Endothelial cell of umbilical vein (primary cell): ENCODE results near the gene CXCR3. TPM values are rescaled to one million over a fixed set of nuclear protein-coding genes. Genes with fewer than 3 reads are reported as not detected.
A peak's percentile ranks its signal among the peaks of the same experiment; 100 is the strongest.

Experiments
- BruUV-seq: library from RNA; stranded (reverse); fragments of 400-500 nt; replicated peaks from 2 replicates; lab custom pipeline; 2021; lab: Mats Ljungman, UMichigan
- CTCF ChIA-PET: fragments of 300-600, 350-600 bp; sonication (Branson Sonifier 250); formaldehyde crosslinking; loops from one replicate; lab custom pipeline; 2021; ENCODE audit warnings: antibody characterized with exemption, inconsistent platforms; lab: Charles Lee
- POLR2A ChIA-PET: fragments of 300-600, 350-600 bp; sonication (Branson Sonifier 250); formaldehyde crosslinking; loops from one replicate; lab custom pipeline; 2021; ENCODE audit warnings: antibody characterized with exemption, inconsistent platforms; lab: Charles Lee
- DNase-seq: peaks from one replicate; pipeline ENCODE4 v3.0.0-alpha.2; 2011; ENCODE audit warnings: low read depth, low spot score
- FAIRE-seq: peaks from 2 replicates; lab custom pipeline; 2011; peaks lifted over from hg19 to GRCh38; lab: Jason Lieb, UNC
- H2AFZ ChIP-seq: 2 replicates; pipeline ENCODE4 v1.6.0; 2012; ENCODE audit warnings: low read depth, low read length, control low read depth, inconsistent platforms
- H3K27ac ChIP-seq: 2 replicates; pipeline ENCODE4 v1.5.1; 2011; ENCODE audit warnings: low read depth, mild to moderate bottlenecking, control low read depth, low read length, moderate library complexity; ENCODE audit not compliant: insufficient read depth
- H3K27me3 ChIP-seq, 2 experiments: 2 replicates each; pipeline versions ENCODE4 v1.6.0 to v1.6.1; 2011; ENCODE audit warnings: low read length in 2 of 2, mixed read lengths in 1 of 2; ENCODE audit not compliant: control insufficient read depth in 2 of 2, insufficient read depth in 2 of 2
- H3K36me3 ChIP-seq, 2 experiments: 2 replicates in 1 of 2; 3 replicates in 1 of 2; pipeline ENCODE4 v1.5.1; 2011; ENCODE audit warnings: low read length in 2 of 2, mild to moderate bottlenecking in 1 of 2, moderate library complexity in 1 of 2; ENCODE audit not compliant: control insufficient read depth in 2 of 2, insufficient read depth in 2 of 2; ENCODE audit errors: extremely low read depth in 1 of 2
- H3K4me1 ChIP-seq: 3 replicates; pipeline ENCODE4 v1.5.1; 2011; ENCODE audit warnings: mild to moderate bottlenecking, low read length; ENCODE audit not compliant: control insufficient read depth, insufficient read depth; ENCODE audit errors: extremely low read depth
- H3K4me2 ChIP-seq: 2 replicates; pipeline ENCODE4 v1.6.1; 2011; ENCODE audit warnings: low read length, control low read depth, mixed read lengths; ENCODE audit not compliant: insufficient read depth
- H3K4me3 ChIP-seq, 3 experiments: fragments of 200-600 bp in 1 of 3; sonication (generic), shearing (Covaris generic) in 1 of 3; replicated peaks in 1 of 3; 2 replicates each; pipeline ENCODE4 v1.5.1; 2011 to 2016; ENCODE audit warnings: control low read depth in 3 of 3, low read length in 3 of 3, mild to moderate bottlenecking in 2 of 3, inconsistent platforms in 1 of 3, low read depth in 1 of 3, moderate library complexity in 1 of 3; ENCODE audit not compliant: insufficient read depth in 1 of 3
- H3K79me2 ChIP-seq: 2 replicates; pipeline ENCODE4 v1.6.0; 2012; ENCODE audit warnings: low read length, inconsistent platforms; ENCODE audit not compliant: control insufficient read depth, insufficient read depth
- H3K9ac ChIP-seq: replicated peaks from 2 replicates; pipeline ENCODE3; 2011; ENCODE audit warnings: low read length, control low read depth; ENCODE audit not compliant: insufficient read depth; ENCODE audit errors: extremely low read depth
- H3K9me1 ChIP-seq: replicated peaks from 3 replicates; pipeline ENCODE4 v1.6.0; 2011; ENCODE audit warnings: mild to moderate bottlenecking, low read length; ENCODE audit not compliant: control insufficient read depth, insufficient read depth; ENCODE audit errors: extremely low read depth
- H3K9me3 ChIP-seq: replicated peaks from 2 replicates; pipeline ENCODE4 v1.5.1; 2012; ENCODE audit warnings: low read length, inconsistent platforms; ENCODE audit not compliant: control insufficient read depth, insufficient read depth
- H4K20me1 ChIP-seq: replicated peaks from 2 replicates; pipeline ENCODE3; 2011; ENCODE audit warnings: mild to moderate bottlenecking, low read length; ENCODE audit not compliant: control insufficient read depth, insufficient read depth; ENCODE audit errors: extremely low read depth
- CTCF ChIP-seq, 2 donors: IDR thresholded peaks; 1 replicate in 1 of 2; 2 replicates in 1 of 2; pipeline ENCODE4 v1.5.1; 2011; ENCODE audit warnings: low read length in 2 of 2, mild to moderate bottlenecking in 2 of 2, moderate library complexity in 2 of 2, control low read depth in 1 of 2, inconsistent platforms in 1 of 2, low read depth in 1 of 2; ENCODE audit not compliant: insufficient read depth in 1 of 2; ENCODE audit errors: extremely low read depth in 1 of 2
- FOS ChIP-seq: IDR thresholded peaks from 2 replicates; pipeline ENCODE4 v1.6.1; 2011; ENCODE audit warnings: mild to moderate bottlenecking, low read length, moderate library complexity, borderline replicate concordance; ENCODE audit not compliant: insufficient read depth
- JUN ChIP-seq: IDR thresholded peaks from 2 replicates; pipeline ENCODE4 v1.6.1; 2011; ENCODE audit warnings: borderline replicate concordance, low read depth; ENCODE audit not compliant: insufficient read length, insufficient read depth
- MAX ChIP-seq: IDR thresholded peaks from 2 replicates; pipeline ENCODE4 v1.6.1; 2011; ENCODE audit not compliant: insufficient read depth, insufficient read length
- MYC ChIP-seq: IDR thresholded peaks from one replicate; pipeline ENCODE4 v1.6.1; 2011; ENCODE audit warnings: mild to moderate bottlenecking, low read depth, low read length
- POLR2A ChIP-seq: IDR thresholded peaks from 2 replicates; pipeline ENCODE4 v1.6.1; 2012; ENCODE audit warnings: low read depth, mild to moderate bottlenecking, control low read depth, low read length
- POLR2AphosphoS5 ChIP-seq: IDR thresholded peaks from 2 replicates; pipeline ENCODE4 v1.6.1; 2012; ENCODE audit warnings: low read depth, mild to moderate bottlenecking, control low read depth, low read length, moderate library complexity; ENCODE audit not compliant: insufficient read depth
- dilution Hi-C: fragments of 300-500 bp; cut with MboI; formaldehyde crosslinking; loops from one replicate; pipeline ENCODE4 v1.15.0; 2019; ENCODE audit warnings: low sequenced_read_pairs; ENCODE audit not compliant: extremely low pct_ligation_motif_present
- intact Hi-C: fragments of 100-400 bp; cut with micrococcal nuclease; formaldehyde crosslinking; loops from one replicate; pipeline ENCODE4 v1.10.0; 2022
- polyA plus RNA-seq, 4 experiments: library from polyadenylated mRNA; depleted of rRNA in 3 of 4; stranded (reverse) in 3 of 4; unstranded in 1 of 4; fragments of >200 nt; gene quantifications; 2 replicates each; pipeline versions ENCODE4 v1.2.1 to v1.2.3, GENCODE V29; 2011 to 2012; ENCODE audit warnings: missing spikeins in 1 of 4
- total RNA-seq: library from RNA; stranded (reverse); gene quantifications from 2 replicates; pipeline ENCODE4 v1.2.3, GENCODE V29; 2021

Gene CXCR3
- total and polyA plus RNA-seq, 2 donors (not counting 3 experiments of a cell fraction or from before 2014, with no cell fraction given), result not detected

GRCh38 chrX:71607488-71607887 lies 10.8 kb downstream of the CXCR3 start:
- H3K27me3 ChIP-seq, result no peaks in the 10 kb centered on the region
- no TSS peak for BruUV-seq
- H3K4me1 ChIP-seq, result peaks cover 29% of the 10 kb centered on the region
- dilution Hi-C loops (no loop called here), intact Hi-C loops (loop anchor here (5.0 kb wide), 1 partner anchor 35 kb away; no protein-coding TSS in a partner anchor)
- no peak overlapping the region for H2AFZ ChIP-seq
- no peak for FAIRE-seq
- no peak overlapping the region for H3K9ac ChIP-seq
- H3K27ac ChIP-seq, result no peak overlapping the region
- CTCF ChIA-PET, result no interaction called here
- no peak for TF ChIP-seq JUN
- no peak for TF ChIP-seq POLR2A
- no peaks in the 10 kb centered on the region for H4K20me1 ChIP-seq
- no peak for DNase-seq
- no peak overlapping the region for H3K4me2 ChIP-seq
- no peaks in the 10 kb centered on the region for H3K9me1 ChIP-seq
- H3K36me3 ChIP-seq, result peaks cover 0 to 21% of the 10 kb centered on the region in 2 experiments
- POLR2A ChIA-PET, result no interaction called here
- no peaks in the 10 kb centered on the region for H3K79me2 ChIP-seq
- no peaks in the 10 kb centered on the region for H3K9me3 ChIP-seq
- H3K4me3 ChIP-seq, result no peak overlapping the region

- Histone ChIP-seq H3K4me1 (peaks cover 27% of the 10 kb centered on the region), H3K27ac (peak overlapping the region; percentile 38), H3K4me2 (no peak overlapping the region), H3K79me2 (no peaks in the 10 kb centered on the region), H4K20me1 (no peaks in the 10 kb centered on the region), H3K4me3 (no peak overlapping the region), H3K27me3 (no peaks in the 10 kb centered on the region), H3K9me3 (no peaks in the 10 kb centered on the region), H3K36me3 (peaks cover 0 to 21% of the 10 kb centered on the region in 2 experiments), H2AFZ (no peak overlapping the region), H3K9ac (no peak overlapping the region), H3K9me1 (no peaks in the 10 kb centered on the region)
- FAIRE-seq (peak; percentile 80), DNase-seq (peak; percentile 36)
- dilution Hi-C loops, result no loop called here
- no TSS peak for BruUV-seq
- CTCF ChIA-PET, result interaction anchor here (0.9 to 1.8 kb wide), 2 partner anchors 16 to 45 kb away, joined by 3 to 6 read pairs; no protein-coding TSS in a partner anchor
- TF ChIP-seq MYC (no peak), FOS (no peak), CTCF (IDR thresholded peaks at IDR 0.05; ENCODE audit: extremely low read depth in 1 of 2, insufficient read depth in 1 of 2, low read depth in 1 of 2, low read length in 2 of 2) (no peak), MAX (no peak), JUN (no peak), POLR2AphosphoS5 (no peak)
- POLR2A ChIA-PET, result no interaction called here
- intact Hi-C loops, result loop anchor here (5.0 kb wide), 1 partner anchor 34 kb away; no protein-coding TSS in a partner anchor
Observed at GRCh38 chrX:71606536-71607216, 11.6 kb downstream of the CXCR3 start.
